Astrocyte of the cerebellum (primary cell): ENCODE measurements around the gene TWIST2.

Experiments
- DNase-seq: peaks from one replicate; pipeline ENCODE4 v3.0.0-alpha.2; 2011; ENCODE audit warnings: low read depth
- H3K4me3 ChIP-seq: 2 replicates; pipeline ENCODE4 v1.5.1; 2011; ENCODE audit warnings: mild to moderate bottlenecking, low read depth, low read length, moderate library complexity
- CTCF ChIP-seq: IDR thresholded peaks from 2 replicates; pipeline ENCODE4 v1.5.1; 2012; ENCODE audit warnings: low read length, low read depth, moderate library complexity, mild to moderate bottlenecking; ENCODE audit errors: missing control alignments
- in situ Hi-C: cut with HindIII; loops from 2 replicates; pipeline ENCODE4 v1.10.0; 2017; ENCODE audit warnings: low sequenced_read_pairs

The TWIST2 gene

GRCh38 chr2:238848976-238849853 lies 1.3 kb downstream of the TWIST2 start:
- DNase-seq, result no peak
- in situ Hi-C loops, result no loop called here
- H3K4me3 ChIP-seq, result peak overlapping the region; percentile 82
- no peak for TF ChIP-seq CTCF

- no peak for DNase-seq
- TF ChIP-seq CTCF, result no peak
- in situ Hi-C loops, result no loop called here
- peak overlapping the region; percentile 82 for H3K4me3 ChIP-seq
These were observed 2.2 kb downstream of the TWIST2 start for GRCh38 chr2:238850091-238850490.

- DNase-seq, result no peak
- no peak for TF ChIP-seq CTCF
- in situ Hi-C loops, result no loop called here
- no peak overlapping the region for H3K4me3 ChIP-seq
These were observed 3.1 kb downstream of the TWIST2 start for GRCh38 chr2:238851026-238851425.

GRCh38 chr2:238851761-238852160 lies 3.9 kb downstream of the TWIST2 start:
- DNase-seq, result no peak
- in situ Hi-C loops, result no loop called here
- no peak for TF ChIP-seq CTCF
- H3K4me3 ChIP-seq, result no peak overlapping the region

- TF ChIP-seq CTCF, result no peak
- no peak for DNase-seq
- in situ Hi-C loops, result no loop called here
- no peak overlapping the region for H3K4me3 ChIP-seq
These were observed 4.5 kb downstream of the TWIST2 start for GRCh38 chr2:238852206-238852869.

GRCh38 chr2:238853218-238853617 lies 5.3 kb downstream of the TWIST2 start:
- no peak for DNase-seq
- TF ChIP-seq CTCF, result no peak
- in situ Hi-C loops, result no loop called here
- H3K4me3 ChIP-seq, result no peak overlapping the region
